DLD1 (cell line): ENCODE measurements around the gene C14orf180.

ENCODE experiments used
- in situ Hi-C: cut with HindIII; loops from 2 replicates; pipeline ENCODE4 v1.10.0; 2017; ENCODE audit warnings: low sequenced_read_pairs

Gene C14orf180

GRCh38 chr14:104549536-104550339, 29.8 kb upstream of the C14orf180 start:
- in situ Hi-C loops: loop anchor here (25.0 kb wide), 1 partner anchor 212 kb away; no protein-coding TSS in a partner anchor

GRCh38 chr14:104550340-104550860, 29.2 kb upstream of the C14orf180 start:
- in situ Hi-C loops: no loop called here

GRCh38 chr14:104550861-104551728, 28.5 kb upstream of the C14orf180 start:
- in situ Hi-C loops: no loop called here

GRCh38 chr14:104551851-104552737, 27.5 kb upstream of the C14orf180 start:
- in situ Hi-C loops: no loop called here

- in situ Hi-C loops: no loop called here
These were observed 26.8 kb upstream of the C14orf180 start for GRCh38 chr14:104552738-104553125.

- in situ Hi-C loops: no loop called here
These were observed 26.1 kb upstream of the C14orf180 start for GRCh38 chr14:104553166-104554087.

- in situ Hi-C loops: no loop called here
These were observed 25.4 kb upstream of the C14orf180 start for GRCh38 chr14:104554088-104554607.

GRCh38 chr14:104554608-104555429, 24.7 kb upstream of the C14orf180 start:
- in situ Hi-C loops: no loop called here

GRCh38 chr14:104555430-104556255, 23.9 kb upstream of the C14orf180 start:
- in situ Hi-C loops: no loop called here

GRCh38 chr14:104556256-104557021, 23.1 kb upstream of the C14orf180 start:
- in situ Hi-C loops: no loop called here

- in situ Hi-C loops: no loop called here
These were observed 22.5 kb upstream of the C14orf180 start for GRCh38 chr14:104557086-104557485.

- in situ Hi-C loops: no loop called here
These were observed 21.8 kb upstream of the C14orf180 start for GRCh38 chr14:104557766-104558165.

- in situ Hi-C loops: no loop called here
These were observed 21.1 kb upstream of the C14orf180 start for GRCh38 chr14:104558231-104559027.

- in situ Hi-C loops: no loop called here
These were observed 20.3 kb upstream of the C14orf180 start for GRCh38 chr14:104559028-104559803.
